Glutamatergic neuron (in vitro differentiated cells): ENCODE measurements around the gene PPP2R5D. TPM values are rescaled to one million over a fixed set of nuclear protein-coding genes. Genes with fewer than 3 reads are reported as not detected.

Experiments
- DNase-seq: peaks from one replicate; pipeline ENCODE4 v3.0.0; 2022
- H3K27ac Mint-ChIP-seq: one replicate; pipeline ENCODE4 v1.8.0; 2020; ENCODE audit warnings: mild to moderate bottlenecking, mixed read lengths, inconsistent platforms; ENCODE audit not compliant: unreplicated experiment
- H3K27me3 Mint-ChIP-seq: one replicate; pipeline ENCODE4 v1.8.0; 2020; ENCODE audit warnings: mild to moderate bottlenecking, moderate library complexity, mixed read lengths, inconsistent platforms; ENCODE audit not compliant: unreplicated experiment
- H3K36me3 Mint-ChIP-seq: one replicate; pipeline ENCODE4 v1.8.0; 2020; ENCODE audit warnings: mild to moderate bottlenecking, mixed read lengths, inconsistent platforms; ENCODE audit not compliant: unreplicated experiment
- H3K4me1 Mint-ChIP-seq: one replicate; pipeline ENCODE4 v1.8.0; 2020; ENCODE audit warnings: mild to moderate bottlenecking, low read depth, mixed read lengths, inconsistent platforms; ENCODE audit not compliant: unreplicated experiment
- H3K4me3 Mint-ChIP-seq: one replicate; pipeline ENCODE4 v1.8.0; 2020; ENCODE audit warnings: mild to moderate bottlenecking, mixed read lengths, inconsistent platforms; ENCODE audit not compliant: unreplicated experiment
- H3K9me3 Mint-ChIP-seq: one replicate; pipeline ENCODE4 v1.8.0; 2020; ENCODE audit warnings: mild to moderate bottlenecking, moderate library complexity, mixed read lengths, inconsistent platforms; ENCODE audit not compliant: unreplicated experiment
- total RNA-seq: library from RNA; stranded (reverse); fragmentation: NEBNext Ultra II Directional; extraction: Animal tissue kit (Norgen Biotek cat#: 25700); gene quantifications from one replicate; pipeline ENCODE4 v1.2.1, GENCODE V29; 2021; ENCODE audit not compliant: unreplicated experiment
- TF ChIP-seq, protein P1 (sequence below): fragments of 200-600 bp; sonication (generic); IDR thresholded peaks from one replicate; pipeline ENCODE4 v1.5.0; 2021; ENCODE audit not compliant: partially characterized antibody, unreplicated experiment

The PPP2R5D gene
- total RNA-seq, 1 donor from 2014 or later = 59.1 TPM

DNA sequence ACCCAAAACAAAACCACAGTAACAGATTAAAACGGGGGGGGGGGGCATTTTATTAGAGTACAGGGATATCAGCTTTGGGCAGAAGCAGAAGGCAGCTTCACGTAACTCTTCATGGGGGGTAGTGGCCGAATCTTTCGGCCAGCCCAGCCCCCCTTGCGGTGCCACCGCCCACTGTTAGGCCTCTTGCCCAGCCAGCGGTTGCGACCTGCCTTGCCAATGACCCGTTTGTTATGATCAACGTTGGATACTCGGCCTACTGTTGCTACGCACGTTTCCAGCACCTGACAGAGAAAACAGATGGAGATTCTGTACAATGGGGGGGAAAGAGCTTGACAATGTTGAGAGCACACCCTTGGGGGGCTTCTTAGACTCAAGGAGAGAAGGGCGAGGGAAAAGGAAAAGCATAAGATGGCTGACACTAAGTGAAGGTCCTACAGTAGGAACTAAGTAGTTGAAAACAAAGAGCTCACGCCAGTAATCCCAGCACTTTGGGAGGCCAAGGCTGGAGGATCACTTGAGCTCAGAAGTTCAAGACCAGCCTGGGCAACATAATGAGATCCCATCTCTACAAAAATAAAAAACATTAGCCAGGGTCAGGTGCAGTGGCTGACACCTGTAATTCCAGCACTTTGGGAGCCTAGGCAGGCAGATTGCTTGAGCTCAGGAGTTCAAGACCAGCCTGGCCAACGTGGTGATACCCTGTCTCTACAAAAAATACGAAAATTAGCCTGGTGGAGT is 70.0 kb downstream of the PPP2R5D start:
- H3K36me3 Mint-ChIP-seq = peaks cover 9% of the 10 kb centered on the region
- DNase-seq = no peak
- TF ChIP-seq, protein P1, sequence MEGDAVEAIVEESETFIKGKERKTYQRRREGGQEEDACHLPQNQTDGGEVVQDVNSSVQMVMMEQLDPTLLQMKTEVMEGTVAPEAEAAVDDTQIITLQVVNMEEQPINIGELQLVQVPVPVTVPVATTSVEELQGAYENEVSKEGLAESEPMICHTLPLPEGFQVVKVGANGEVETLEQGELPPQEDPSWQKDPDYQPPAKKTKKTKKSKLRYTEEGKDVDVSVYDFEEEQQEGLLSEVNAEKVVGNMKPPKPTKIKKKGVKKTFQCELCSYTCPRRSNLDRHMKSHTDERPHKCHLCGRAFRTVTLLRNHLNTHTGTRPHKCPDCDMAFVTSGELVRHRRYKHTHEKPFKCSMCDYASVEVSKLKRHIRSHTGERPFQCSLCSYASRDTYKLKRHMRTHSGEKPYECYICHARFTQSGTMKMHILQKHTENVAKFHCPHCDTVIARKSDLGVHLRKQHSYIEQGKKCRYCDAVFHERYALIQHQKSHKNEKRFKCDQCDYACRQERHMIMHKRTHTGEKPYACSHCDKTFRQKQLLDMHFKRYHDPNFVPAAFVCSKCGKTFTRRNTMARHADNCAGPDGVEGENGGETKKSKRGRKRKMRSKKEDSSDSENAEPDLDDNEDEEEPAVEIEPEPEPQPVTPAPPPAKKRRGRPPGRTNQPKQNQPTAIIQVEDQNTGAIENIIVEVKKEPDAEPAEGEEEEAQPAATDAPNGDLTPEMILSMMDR = no peak
- H3K27ac Mint-ChIP-seq = peak overlapping the region; percentile 77
- H3K4me1 Mint-ChIP-seq = peaks cover 20% of the 10 kb centered on the region
- H3K27me3 Mint-ChIP-seq = peaks cover 8% of the 10 kb centered on the region
- H3K9me3 Mint-ChIP-seq = peaks cover 15% of the 10 kb centered on the region
- peak overlapping the region; percentile 100 for H3K4me3 Mint-ChIP-seq

DNA sequence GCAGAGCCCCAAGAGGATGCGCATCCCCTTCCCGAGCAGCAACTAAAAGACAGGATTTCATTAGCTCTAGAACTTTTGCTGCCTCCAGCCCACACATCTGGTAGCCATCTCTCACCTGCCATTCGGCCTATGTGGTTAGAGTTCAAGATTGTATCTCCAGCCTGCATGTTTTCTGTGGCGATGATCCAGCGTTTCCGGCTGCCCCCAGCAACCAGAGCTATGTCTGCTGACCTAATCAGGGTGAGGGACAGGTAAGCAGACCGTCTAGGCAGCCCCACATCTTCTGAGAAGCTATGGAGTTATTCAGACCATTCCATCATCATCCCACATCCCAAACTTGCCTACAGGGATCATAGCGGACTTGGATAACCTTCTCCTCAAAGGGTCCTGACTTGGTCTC is 71.6 kb downstream of the PPP2R5D start:
- peaks cover 5% of the 10 kb centered on the region for H3K36me3 Mint-ChIP-seq
- H3K4me3 Mint-ChIP-seq = no peak overlapping the region
- H3K27me3 Mint-ChIP-seq = peaks cover 6% of the 10 kb centered on the region
- TF ChIP-seq, protein P1 = no peak
- H3K4me1 Mint-ChIP-seq = peaks cover 23% of the 10 kb centered on the region
- no peak for DNase-seq
- no peak overlapping the region for H3K27ac Mint-ChIP-seq
- H3K9me3 Mint-ChIP-seq = peaks cover 18% of the 10 kb centered on the region

DNA sequence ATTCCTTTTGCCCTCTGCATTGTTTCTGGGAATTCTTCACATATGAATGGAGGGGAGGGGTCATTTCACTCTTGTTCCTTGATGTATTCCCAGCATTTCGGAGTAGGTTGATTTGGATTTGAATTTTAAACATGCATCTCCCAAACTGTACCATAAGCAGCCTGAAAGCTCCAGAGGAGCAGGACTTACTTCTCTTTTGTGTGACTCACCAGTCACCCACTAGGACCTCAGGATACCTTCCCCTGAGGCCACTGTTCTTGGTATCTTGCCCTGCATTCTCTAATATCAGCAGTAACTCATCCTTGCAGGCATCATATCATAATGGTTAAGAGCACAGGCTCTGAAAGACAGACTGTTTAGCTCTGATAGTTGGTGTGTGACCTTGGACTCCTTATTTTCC is 74.2 kb downstream of the PPP2R5D start:
- Mint-ChIP-seq H3K9me3 (peaks cover 15% of the 10 kb centered on the region), H3K27me3 (no peaks in the 10 kb centered on the region), H3K4me1 (peaks cover 9% of the 10 kb centered on the region), H3K27ac (peak overlapping the region; percentile 48), H3K4me3 (peak overlapping the region; percentile 94), H3K36me3 (no peaks in the 10 kb centered on the region)
- no peak for DNase-seq
- TF ChIP-seq, protein P1 = no peak

DNA sequence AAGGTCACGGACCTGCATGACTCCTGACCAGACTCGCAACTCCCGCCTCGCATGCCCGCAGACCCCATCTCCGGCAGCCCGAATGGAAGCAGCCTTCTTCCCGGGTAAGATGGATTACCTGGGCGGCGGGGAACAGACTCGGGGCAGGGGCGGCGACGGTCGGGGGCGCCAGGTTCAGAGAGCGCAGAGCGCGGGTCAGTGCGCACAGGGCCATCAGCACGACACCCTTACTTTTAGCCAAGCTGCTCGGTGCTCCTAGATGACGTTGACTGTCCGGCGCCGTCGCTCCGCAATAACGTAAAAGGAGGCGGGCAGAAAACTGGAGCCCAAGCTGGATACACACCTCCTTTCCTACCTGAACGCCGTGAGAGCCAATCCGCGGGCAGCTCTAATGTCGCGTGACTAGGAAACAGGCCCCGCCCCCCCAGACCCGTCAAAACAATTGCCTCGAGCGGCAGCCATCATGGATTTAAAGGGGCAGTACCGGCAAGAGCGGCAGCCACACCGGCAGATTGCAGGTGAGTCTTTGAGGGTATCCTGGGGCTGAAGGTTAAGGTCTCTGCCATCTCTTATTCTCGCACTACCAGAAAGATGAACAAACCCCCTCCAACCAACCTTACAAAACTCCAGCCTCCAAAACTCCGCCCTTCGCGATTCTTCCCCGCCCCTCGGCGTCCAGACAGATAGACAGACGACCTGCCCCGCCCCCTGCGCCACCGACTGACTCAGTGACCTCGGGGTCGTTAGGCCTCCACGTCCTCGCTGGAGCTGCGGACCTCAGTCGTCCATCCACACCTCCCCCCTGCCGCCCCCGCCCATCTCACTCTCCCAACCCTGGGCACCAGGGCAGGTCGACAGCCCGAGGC is 75.0 kb downstream of the PPP2R5D start, which contains the start of the genes KLC4 and MRPL2:
Gene KLC4 (plus strand): TSS at position 464 of the 866 bp plus-strand sequence. CDS start 1,705 bp downstream, outside the sequence.
Gene MRPL2 (minus strand): TSS at position 267 of the 866 bp plus-strand sequence. CDS start 53 bp downstream, at position 214.
- Mint-ChIP-seq H3K4me1 (peaks cover 9% of the 10 kb centered on the region), H3K36me3 (no peaks in the 10 kb centered on the region), H3K27me3 (no peaks in the 10 kb centered on the region), H3K27ac (peak within 1 kb of the TSS; percentile 95), H3K9me3 (peaks cover 12% of the 10 kb centered on the region), H3K4me3 (peak within 1 kb of the TSS; percentile 94)
- peak; percentile 96 for DNase-seq
- TF ChIP-seq, protein P1 = no peak
